ENCODE data around the gene RNASEH1. TPM values are rescaled to one million over a fixed set of nuclear protein-coding genes. Genes with fewer than 3 reads are reported as not detected.
"Not testable (repeated sequence)": the region's sequence is repeated elsewhere in the genome, so short reads cannot be mapped to it uniquely, and the experiment has no call there.

The RNASEH1 gene
- total RNA-seq, 1 donor = 29.2 TPM

- H3K4me3 ChIP-seq (ENCODE audit: low read depth, low read length) = no peak overlapping the region
- TF ChIP-seq, protein P1, sequence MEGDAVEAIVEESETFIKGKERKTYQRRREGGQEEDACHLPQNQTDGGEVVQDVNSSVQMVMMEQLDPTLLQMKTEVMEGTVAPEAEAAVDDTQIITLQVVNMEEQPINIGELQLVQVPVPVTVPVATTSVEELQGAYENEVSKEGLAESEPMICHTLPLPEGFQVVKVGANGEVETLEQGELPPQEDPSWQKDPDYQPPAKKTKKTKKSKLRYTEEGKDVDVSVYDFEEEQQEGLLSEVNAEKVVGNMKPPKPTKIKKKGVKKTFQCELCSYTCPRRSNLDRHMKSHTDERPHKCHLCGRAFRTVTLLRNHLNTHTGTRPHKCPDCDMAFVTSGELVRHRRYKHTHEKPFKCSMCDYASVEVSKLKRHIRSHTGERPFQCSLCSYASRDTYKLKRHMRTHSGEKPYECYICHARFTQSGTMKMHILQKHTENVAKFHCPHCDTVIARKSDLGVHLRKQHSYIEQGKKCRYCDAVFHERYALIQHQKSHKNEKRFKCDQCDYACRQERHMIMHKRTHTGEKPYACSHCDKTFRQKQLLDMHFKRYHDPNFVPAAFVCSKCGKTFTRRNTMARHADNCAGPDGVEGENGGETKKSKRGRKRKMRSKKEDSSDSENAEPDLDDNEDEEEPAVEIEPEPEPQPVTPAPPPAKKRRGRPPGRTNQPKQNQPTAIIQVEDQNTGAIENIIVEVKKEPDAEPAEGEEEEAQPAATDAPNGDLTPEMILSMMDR (IDR thresholded peaks at IDR 0.05; ENCODE audit: insufficient read depth, low read length) = no peak
- DNase-seq (ENCODE audit: low read depth) = no peak
Observed at GRCh38 chr2:3584608-3585260, 26.6 kb upstream of the RNASEH1 start.

DNA sequence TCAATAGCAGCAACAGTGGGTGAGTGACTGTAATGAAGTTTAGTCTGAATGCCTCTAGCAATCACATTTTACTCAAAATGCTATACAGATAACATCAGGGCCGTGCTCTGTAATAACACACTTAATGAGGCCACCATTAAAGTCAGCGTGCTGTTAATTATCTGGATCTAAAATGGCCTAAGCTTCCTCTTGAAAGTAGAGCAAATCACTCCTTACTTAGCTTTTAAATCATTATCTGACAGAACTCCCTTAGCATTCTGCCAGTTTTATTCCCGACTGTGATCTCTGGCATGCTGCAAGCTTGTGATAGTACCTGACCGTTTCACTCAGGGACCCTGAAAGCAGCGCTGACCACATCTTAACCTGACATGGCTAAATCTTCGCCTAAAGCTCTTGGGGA lies 25.9 kb upstream of the RNASEH1 start:
- TF ChIP-seq, protein P1 (IDR thresholded peaks at IDR 0.05; ENCODE audit: insufficient read depth, low read length) = no peak
- no peak for DNase-seq (ENCODE audit: low read depth)
- H3K4me3 ChIP-seq (ENCODE audit: low read depth, low read length) = no peak overlapping the region

DNA sequence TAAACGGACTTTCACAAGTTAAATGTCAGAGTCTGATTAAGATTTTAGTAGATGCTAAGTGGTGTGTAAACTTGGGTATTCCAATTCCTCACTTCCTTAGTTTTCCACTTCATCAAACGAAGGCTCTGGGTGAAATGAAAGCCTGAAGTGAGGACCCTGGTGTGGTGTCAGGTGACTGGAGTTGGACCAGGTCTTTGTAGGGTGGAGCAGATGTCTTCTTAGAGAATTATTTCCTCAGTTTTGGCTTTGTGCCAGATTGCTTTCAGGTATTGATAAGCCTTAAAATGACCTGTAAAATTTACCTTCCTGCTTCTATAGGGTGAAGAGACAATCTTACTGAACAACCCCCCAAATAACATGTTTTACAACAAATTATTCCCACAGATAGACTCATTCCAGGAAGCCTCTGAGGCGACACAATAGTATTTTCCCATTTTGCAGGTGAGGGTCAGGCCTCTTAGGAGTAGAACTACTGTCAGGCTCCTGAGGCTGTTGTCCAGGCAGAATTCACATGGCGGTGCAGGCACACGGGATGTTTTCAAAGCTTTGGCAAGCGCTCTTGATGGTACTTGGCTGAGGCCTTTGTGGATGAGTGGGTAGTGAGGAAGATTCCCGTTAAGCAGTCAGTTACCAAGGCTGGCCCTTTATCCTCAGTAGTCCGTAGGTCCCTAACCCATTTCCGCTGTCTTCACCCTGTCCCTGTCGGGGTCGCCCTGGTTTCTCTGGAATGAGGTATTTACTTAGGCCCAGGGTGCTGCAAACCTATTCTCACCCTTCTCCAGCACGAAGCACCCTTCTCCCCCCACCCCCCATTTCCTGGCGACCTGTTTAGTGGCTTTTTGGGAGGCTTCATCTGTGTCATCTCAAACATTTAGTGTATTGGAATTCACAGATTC lies 23.5 kb upstream of the RNASEH1 start:
- DNase-seq (ENCODE audit: low read depth) = no peak

GRCh38 chr2:3580449-3580848 lies 22.3 kb upstream of the RNASEH1 start:
- H3K4me3 ChIP-seq (ENCODE audit: low read depth, low read length) = no peak overlapping the region
- no peak for DNase-seq (ENCODE audit: low read depth)
- TF ChIP-seq, protein P1 (IDR thresholded peaks at IDR 0.05; ENCODE audit: insufficient read depth, low read length) = no peak

More for the DNA sequence above, 23.5 kb upstream of the RNASEH1 start:
- H3K4me3 ChIP-seq (ENCODE audit: low read depth, low read length) = no peak overlapping the region
- TF ChIP-seq, protein P1 (IDR thresholded peaks at IDR 0.05; ENCODE audit: insufficient read depth, low read length) = no peak

- H3K4me3 ChIP-seq (ENCODE audit: low read depth, low read length) = peak overlapping the region; percentile 2
- TF ChIP-seq, protein P1 (IDR thresholded peaks at IDR 0.05; ENCODE audit: insufficient read depth, low read length) = no peak
- no peak for DNase-seq (ENCODE audit: low read depth)
Observed at GRCh38 chr2:3578987-3579386, 20.9 kb upstream of the RNASEH1 start.

GRCh38 chr2:3576263-3576630 lies 18.1 kb upstream of the RNASEH1 start:
- H3K4me3 ChIP-seq (ENCODE audit: low read depth, low read length) = peak overlapping the region; percentile 92
- DNase-seq (ENCODE audit: low read depth) = not testable (repeated sequence)

- peak overlapping the region; percentile 92 for H3K4me3 ChIP-seq (ENCODE audit: low read depth, low read length)
- TF ChIP-seq, protein P1 (IDR thresholded peaks at IDR 0.05; ENCODE audit: insufficient read depth, low read length) = no peak
- no peak for DNase-seq (ENCODE audit: low read depth)
Observed at GRCh38 chr2:3575534-3576262, 17.6 kb upstream of the RNASEH1 start.

Measured in fibroblast of the aortic adventitia (primary cell).